Osteocyte (in vitro differentiated cells): ENCODE results near the gene MBNL2. TPM values are rescaled to one million over a fixed set of nuclear protein-coding genes. Genes with fewer than 3 reads are reported as not detected.

Experiments used
- DNase-seq: peaks from one replicate; pipeline ENCODE4 v3.0.0; 2021; ENCODE audit warnings: mixed read lengths; ENCODE audit not compliant: unreplicated experiment; ENCODE audit errors: extremely low spot score
- H3K27ac Mint-ChIP-seq: one replicate; pipeline ENCODE4 v1.8.0; 2021; ENCODE audit warnings: mild to moderate bottlenecking, mixed read lengths; ENCODE audit not compliant: unreplicated experiment
- H3K27me3 Mint-ChIP-seq: one replicate; pipeline ENCODE4 v1.8.0; 2021; ENCODE audit warnings: mixed read lengths; ENCODE audit not compliant: unreplicated experiment
- H3K36me3 Mint-ChIP-seq: one replicate; pipeline ENCODE4 v1.8.0; 2021; ENCODE audit warnings: mixed read lengths; ENCODE audit not compliant: unreplicated experiment
- H3K4me1 Mint-ChIP-seq: one replicate; pipeline ENCODE4 v1.8.0; 2021; ENCODE audit warnings: mixed read lengths; ENCODE audit not compliant: unreplicated experiment
- H3K4me3 Mint-ChIP-seq: one replicate; pipeline ENCODE4 v1.8.0; 2021; ENCODE audit warnings: mild to moderate bottlenecking, moderate library complexity, mixed read lengths; ENCODE audit not compliant: unreplicated experiment
- H3K9me3 Mint-ChIP-seq: one replicate; pipeline ENCODE4 v1.8.0; 2021; ENCODE audit warnings: mixed read lengths; ENCODE audit not compliant: unreplicated experiment
- CTCF ChIP-seq: fragments of 200-600 bp; sonication (generic); IDR thresholded peaks from 2 replicates; pipeline ENCODE4 v1.5.0; 2021; ENCODE audit warnings: antibody characterized with exemption, mild to moderate bottlenecking, moderate library complexity
- total RNA-seq: library from RNA; stranded (reverse); gene quantifications from 2 replicates; pipeline ENCODE4 v1.2.1, GENCODE V29; 2021

Gene MBNL2
- total RNA-seq, 1 donor from 2014 or later: 66.6 TPM

GRCh38 chr13:97185291-97185690 lies 36.8 kb upstream of the MBNL2 start:
- no peak for TF ChIP-seq CTCF
- H3K27me3 Mint-ChIP-seq: peaks cover 16% of the 10 kb centered on the region
- H3K36me3 Mint-ChIP-seq: no peaks in the 10 kb centered on the region
- H3K9me3 Mint-ChIP-seq: no peaks in the 10 kb centered on the region
- no peak overlapping the region for H3K4me3 Mint-ChIP-seq
- no peak for DNase-seq
- H3K27ac Mint-ChIP-seq: no peak overlapping the region
- no peaks in the 10 kb centered on the region for H3K4me1 Mint-ChIP-seq

- Mint-ChIP-seq H3K4me1 (no peaks in the 10 kb centered on the region), H3K4me3 (no peak overlapping the region), H3K36me3 (no peaks in the 10 kb centered on the region), H3K27me3 (peaks cover 16% of the 10 kb centered on the region), H3K27ac (no peak overlapping the region), H3K9me3 (no peaks in the 10 kb centered on the region)
- DNase-seq: no peak
- no peak for TF ChIP-seq CTCF
Observed at GRCh38 chr13:97185751-97186150, 36.4 kb upstream of the MBNL2 start.

- H3K27me3 Mint-ChIP-seq: peaks cover 7% of the 10 kb centered on the region
- no peaks in the 10 kb centered on the region for H3K9me3 Mint-ChIP-seq
- no peak overlapping the region for H3K27ac Mint-ChIP-seq
- no peak overlapping the region for H3K4me3 Mint-ChIP-seq
- DNase-seq: no peak
- TF ChIP-seq CTCF: no peak
- no peaks in the 10 kb centered on the region for H3K4me1 Mint-ChIP-seq
- no peaks in the 10 kb centered on the region for H3K36me3 Mint-ChIP-seq
Observed at GRCh38 chr13:97188207-97188606, 33.9 kb upstream of the MBNL2 start.

GRCh38 chr13:97189928-97190327 lies 32.2 kb upstream of the MBNL2 start:
- H3K27me3 Mint-ChIP-seq: peaks cover 3% of the 10 kb centered on the region
- no peak overlapping the region for H3K27ac Mint-ChIP-seq
- no peak for TF ChIP-seq CTCF
- DNase-seq: no peak
- H3K4me1 Mint-ChIP-seq: no peaks in the 10 kb centered on the region
- H3K9me3 Mint-ChIP-seq: no peaks in the 10 kb centered on the region
- H3K36me3 Mint-ChIP-seq: no peaks in the 10 kb centered on the region
- H3K4me3 Mint-ChIP-seq: no peak overlapping the region

GRCh38 chr13:97191142-97191541 lies 31.0 kb upstream of the MBNL2 start:
- H3K4me3 Mint-ChIP-seq: no peak overlapping the region
- H3K9me3 Mint-ChIP-seq: no peaks in the 10 kb centered on the region
- no peak for TF ChIP-seq CTCF
- no peaks in the 10 kb centered on the region for H3K27me3 Mint-ChIP-seq
- no peaks in the 10 kb centered on the region for H3K4me1 Mint-ChIP-seq
- no peaks in the 10 kb centered on the region for H3K36me3 Mint-ChIP-seq
- H3K27ac Mint-ChIP-seq: no peak overlapping the region
- DNase-seq: no peak
